ENCODE measurements around the gene RIPK1.

GRCh38 chr6:3108746-3109414 lies 40.6 kb downstream of the RIPK1 start:
- TF ChIP-seq CTCF (IDR thresholded peaks at IDR 0.05) (no peak), POLR2A (IDR thresholded peaks at IDR 0.05) (no peak)
